HG03558 (cell line): Measurements from ENCODE around the gene INO80.

Source experiments
- ATAC-seq: cut with Tn5 transposase; IDR thresholded peaks from one replicate; pipeline ENCODE4 v1.9.1; 2021; ENCODE audit warnings: moderate number of reproducible peaks; ENCODE audit not compliant: unreplicated experiment; ENCODE audit errors: extremely low read depth

Gene INO80

GRCh38 chr15:40936709-40937666 is 179.1 kb downstream of the INO80 start:
- ATAC-seq, result no peak

DNA sequence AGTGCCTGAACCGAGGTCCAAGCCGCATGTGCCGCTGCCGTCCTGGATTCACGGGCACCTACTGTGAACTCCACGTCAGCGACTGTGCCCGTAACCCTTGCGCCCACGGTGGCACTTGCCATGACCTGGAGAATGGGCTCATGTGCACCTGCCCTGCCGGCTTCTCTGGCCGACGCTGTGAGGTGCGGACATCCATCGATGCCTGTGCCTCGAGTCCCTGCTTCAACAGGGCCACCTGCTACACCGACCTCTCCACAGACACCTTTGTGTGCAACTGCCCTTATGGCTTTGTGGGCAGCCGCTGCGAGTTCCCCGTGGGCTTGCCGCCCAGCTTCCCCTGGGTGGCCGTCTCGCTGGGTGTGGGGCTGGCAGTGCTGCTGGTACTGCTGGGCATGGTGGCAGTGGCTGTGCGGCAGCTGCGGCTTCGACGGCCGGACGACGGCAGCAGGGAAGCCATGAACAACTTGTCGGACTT is 179.8 kb downstream of the INO80 start:
- no peak for ATAC-seq

GRCh38 chr15:40934457-40934856 is 181.6 kb downstream of the INO80 start:
- no peak for ATAC-seq

GRCh38 chr15:40933517-40933902 is 182.6 kb downstream of the INO80 start:
- ATAC-seq, result no peak

- ATAC-seq, result no peak
Observed at GRCh38 chr15:40932649-40933516, 183.2 kb downstream of the INO80 start.

DNA sequence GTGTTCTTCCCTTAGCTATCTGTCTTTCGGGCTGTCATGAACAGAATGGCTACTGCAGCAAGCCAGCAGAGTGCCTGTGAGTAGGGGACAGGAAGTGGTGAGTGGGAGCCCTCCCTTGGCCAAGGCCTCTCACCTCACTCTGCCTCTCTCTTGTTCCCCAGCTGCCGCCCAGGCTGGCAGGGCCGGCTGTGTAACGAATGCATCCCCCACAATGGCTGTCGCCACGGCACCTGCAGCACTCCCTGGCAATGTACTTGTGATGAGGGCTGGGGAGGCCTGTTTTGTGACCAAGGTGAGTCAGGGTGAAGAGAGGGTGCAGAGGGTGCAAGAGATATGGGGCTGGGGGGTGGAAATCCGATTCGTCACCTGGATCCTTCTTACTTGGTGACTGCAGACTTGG is 183.9 kb downstream of the INO80 start:
- no peak for ATAC-seq

- ATAC-seq, result no peak
Observed at GRCh38 chr15:40931300-40932142, 184.6 kb downstream of the INO80 start.

- no peak for ATAC-seq
Observed at GRCh38 chr15:40930430-40931299, 185.4 kb downstream of the INO80 start.

DNA sequence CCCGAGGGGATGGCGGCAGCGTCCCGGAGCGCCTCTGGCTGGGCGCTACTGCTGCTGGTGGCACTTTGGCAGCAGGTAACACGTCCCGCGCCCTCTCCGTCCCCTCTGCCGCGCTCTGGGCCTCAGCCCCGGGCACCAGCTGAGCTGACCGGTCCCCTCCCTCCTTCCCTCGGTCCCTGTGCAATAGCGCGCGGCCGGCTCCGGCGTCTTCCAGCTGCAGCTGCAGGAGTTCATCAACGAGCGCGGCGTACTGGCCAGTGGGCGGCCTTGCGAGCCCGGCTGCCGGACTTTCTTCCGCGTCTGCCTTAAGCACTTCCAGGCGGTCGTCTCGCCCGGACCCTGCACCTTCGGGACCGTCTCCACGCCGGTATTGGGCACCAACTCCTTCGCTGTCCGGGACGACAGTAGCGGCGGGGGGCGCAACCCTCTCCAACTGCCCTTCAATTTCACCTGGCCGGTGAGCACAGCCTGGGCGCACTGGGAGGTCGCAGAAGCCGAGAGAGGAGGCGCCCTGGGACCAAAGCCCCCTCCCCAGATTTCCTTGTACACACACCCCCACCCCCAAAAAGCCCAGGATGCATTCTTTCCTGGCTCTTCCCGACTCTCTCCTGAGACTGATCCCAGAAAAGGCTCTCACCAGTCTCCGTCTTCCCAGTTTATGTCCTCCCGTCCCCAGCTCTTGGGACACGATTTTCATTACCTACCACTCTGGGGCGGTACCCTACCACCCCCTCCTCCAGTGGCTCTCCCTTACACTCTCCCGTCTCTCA is 186.2 kb downstream of the INO80 start:
- ATAC-seq, result no peak
